ENCODE results near the gene SF1.

SF1 gene

DNA sequence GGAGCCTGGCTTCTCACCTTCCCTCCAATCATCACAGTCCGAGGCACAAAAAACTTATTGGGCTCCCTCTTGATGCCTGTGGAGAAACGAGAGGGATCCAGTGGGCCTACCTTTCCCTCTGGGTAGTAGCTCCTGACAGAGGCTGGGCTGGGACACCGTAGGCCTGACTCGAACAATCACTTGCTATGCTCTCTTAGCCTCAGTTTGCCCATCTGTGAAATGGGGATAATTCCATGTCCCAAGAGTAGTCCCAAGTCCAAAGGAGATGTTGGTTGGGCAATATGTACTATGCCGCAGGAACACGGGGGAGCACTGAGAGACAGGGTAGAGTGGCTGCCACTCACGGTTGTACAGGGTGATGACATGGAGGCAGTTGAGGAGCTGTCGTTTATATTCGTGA is 26.8 kb downstream of the SF1 start:
- Histone ChIP-seq H3K4me2 (ENCODE audit: low read length) (no peak overlapping the region), H3K9me3 (ENCODE audit: insufficient read depth, low read length) (no peaks in the 10 kb centered on the region), H3K79me2 (ENCODE audit: low read length) (no peaks in the 10 kb centered on the region), H3K4me3 (ENCODE audit: low read length) (no peak overlapping the region), H3K27ac (ENCODE audit: low read length) (no peak overlapping the region), H2AFZ (ENCODE audit: low read depth, low read length) (no peak overlapping the region), H3K27me3 (ENCODE audit: low read depth, low read length) (no peaks in the 10 kb centered on the region), H3K9ac (ENCODE audit: low read length) (no peak overlapping the region), H4K20me1 (ENCODE audit: insufficient read depth, low read length) (no peaks in the 10 kb centered on the region), H3K4me1 (ENCODE audit: low read length) (peaks cover 21% of the 10 kb centered on the region), H3K36me3 (replicated peaks; ENCODE audit: low read depth, low read length) (peaks cover 3% of the 10 kb centered on the region)
- TF ChIP-seq EZH2phosphoT487 (IDR thresholded peaks at IDR 0.05; ENCODE audit: low read depth) = no peak
- TF ChIP-seq, protein P1, sequence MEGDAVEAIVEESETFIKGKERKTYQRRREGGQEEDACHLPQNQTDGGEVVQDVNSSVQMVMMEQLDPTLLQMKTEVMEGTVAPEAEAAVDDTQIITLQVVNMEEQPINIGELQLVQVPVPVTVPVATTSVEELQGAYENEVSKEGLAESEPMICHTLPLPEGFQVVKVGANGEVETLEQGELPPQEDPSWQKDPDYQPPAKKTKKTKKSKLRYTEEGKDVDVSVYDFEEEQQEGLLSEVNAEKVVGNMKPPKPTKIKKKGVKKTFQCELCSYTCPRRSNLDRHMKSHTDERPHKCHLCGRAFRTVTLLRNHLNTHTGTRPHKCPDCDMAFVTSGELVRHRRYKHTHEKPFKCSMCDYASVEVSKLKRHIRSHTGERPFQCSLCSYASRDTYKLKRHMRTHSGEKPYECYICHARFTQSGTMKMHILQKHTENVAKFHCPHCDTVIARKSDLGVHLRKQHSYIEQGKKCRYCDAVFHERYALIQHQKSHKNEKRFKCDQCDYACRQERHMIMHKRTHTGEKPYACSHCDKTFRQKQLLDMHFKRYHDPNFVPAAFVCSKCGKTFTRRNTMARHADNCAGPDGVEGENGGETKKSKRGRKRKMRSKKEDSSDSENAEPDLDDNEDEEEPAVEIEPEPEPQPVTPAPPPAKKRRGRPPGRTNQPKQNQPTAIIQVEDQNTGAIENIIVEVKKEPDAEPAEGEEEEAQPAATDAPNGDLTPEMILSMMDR (IDR thresholded peaks at IDR 0.05; ENCODE audit: low read depth, low read length) = no peak

DNA sequence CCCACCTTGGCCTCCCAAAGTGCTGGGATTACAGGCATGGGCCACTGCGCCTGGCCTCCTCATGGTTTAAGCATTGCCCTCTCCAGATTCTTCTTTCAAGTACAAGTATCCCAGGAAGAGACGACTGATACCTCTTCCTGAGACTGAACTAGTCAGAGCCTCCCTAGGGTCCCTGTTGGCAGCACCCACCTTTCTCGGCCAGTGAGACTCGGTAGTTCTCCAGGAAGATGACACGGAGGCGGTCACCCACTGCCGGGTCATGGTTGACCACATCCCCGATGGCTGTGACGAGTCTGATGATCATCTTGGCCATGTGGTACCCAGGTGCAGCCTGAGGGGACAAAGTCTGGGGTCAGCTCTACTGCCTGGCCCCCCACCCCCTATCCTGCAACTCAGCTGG is 27.2 kb downstream of the SF1 start:
- no peak overlapping the region for H3K4me2 ChIP-seq (ENCODE audit: low read length)
- H3K4me1 ChIP-seq (ENCODE audit: low read length) = peaks cover 26% of the 10 kb centered on the region
- TF ChIP-seq, protein P1 (IDR thresholded peaks at IDR 0.05; ENCODE audit: low read depth, low read length) = no peak
- TF ChIP-seq EZH2phosphoT487 (IDR thresholded peaks at IDR 0.05; ENCODE audit: low read depth) = no peak
- no peak overlapping the region for H3K4me3 ChIP-seq (ENCODE audit: low read length)
- H4K20me1 ChIP-seq (ENCODE audit: insufficient read depth, low read length) = no peaks in the 10 kb centered on the region
- no peak overlapping the region for H3K9ac ChIP-seq (ENCODE audit: low read length)
- peaks cover 3% of the 10 kb centered on the region for H3K36me3 ChIP-seq (replicated peaks; ENCODE audit: low read depth, low read length)
- no peaks in the 10 kb centered on the region for H3K9me3 ChIP-seq (ENCODE audit: insufficient read depth, low read length)
- no peaks in the 10 kb centered on the region for H3K79me2 ChIP-seq (ENCODE audit: low read length)
- H3K27ac ChIP-seq (ENCODE audit: low read length) = no peak overlapping the region
- no peaks in the 10 kb centered on the region for H3K27me3 ChIP-seq (ENCODE audit: low read depth, low read length)
- no peak overlapping the region for H2AFZ ChIP-seq (ENCODE audit: low read depth, low read length)

DNA sequence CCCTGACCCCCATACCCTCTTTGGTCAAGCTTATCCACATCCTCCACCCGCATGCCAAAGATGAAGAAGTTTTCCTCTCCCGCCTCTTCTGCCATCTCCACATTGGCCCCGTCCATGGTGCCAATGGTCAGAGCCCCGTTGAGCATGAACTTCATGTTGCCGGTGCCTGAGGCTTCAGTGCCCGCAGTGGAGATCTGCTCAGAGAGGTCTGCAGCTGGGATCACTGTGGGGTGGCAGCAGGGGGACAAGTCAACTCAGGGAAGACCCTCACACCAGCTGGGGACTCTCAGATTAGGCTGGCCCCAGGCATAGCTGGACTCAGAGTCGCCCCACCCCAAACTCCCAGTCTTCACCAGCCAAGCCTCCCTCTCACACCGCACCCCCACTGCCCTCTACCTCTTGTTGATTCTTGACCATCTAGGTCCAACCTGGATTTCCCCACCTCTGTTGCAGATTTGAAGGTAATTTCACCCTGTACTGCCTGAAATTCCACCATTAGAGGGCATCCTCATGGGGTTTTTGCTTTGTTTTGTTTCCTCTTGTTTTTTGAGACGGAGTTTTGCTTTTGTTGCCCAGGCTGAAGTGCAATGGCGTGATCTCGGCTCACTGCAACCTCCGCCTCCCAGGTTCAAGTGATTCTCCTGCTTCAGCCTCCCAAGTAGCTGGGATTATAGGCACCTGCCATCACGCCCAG is 27.8 kb downstream of the SF1 start:
- Histone ChIP-seq H3K27ac (ENCODE audit: low read length) (no peak overlapping the region), H3K4me3 (ENCODE audit: low read length) (no peak overlapping the region), H3K4me2 (ENCODE audit: low read length) (no peak overlapping the region), H3K79me2 (ENCODE audit: low read length) (no peaks in the 10 kb centered on the region), H3K9ac (ENCODE audit: low read length) (no peak overlapping the region), H3K4me1 (ENCODE audit: low read length) (peaks cover 28% of the 10 kb centered on the region), H2AFZ (ENCODE audit: low read depth, low read length) (no peak overlapping the region), H3K9me3 (ENCODE audit: insufficient read depth, low read length) (no peaks in the 10 kb centered on the region), H3K27me3 (ENCODE audit: low read depth, low read length) (no peaks in the 10 kb centered on the region), H3K36me3 (replicated peaks; ENCODE audit: low read depth, low read length) (peaks cover 3% of the 10 kb centered on the region), H4K20me1 (ENCODE audit: insufficient read depth, low read length) (no peaks in the 10 kb centered on the region)
- TF ChIP-seq, protein P1 (IDR thresholded peaks at IDR 0.05; ENCODE audit: low read depth, low read length) = peak; percentile 32
- TF ChIP-seq EZH2phosphoT487 (IDR thresholded peaks at IDR 0.05; ENCODE audit: low read depth) = no peak

DNA sequence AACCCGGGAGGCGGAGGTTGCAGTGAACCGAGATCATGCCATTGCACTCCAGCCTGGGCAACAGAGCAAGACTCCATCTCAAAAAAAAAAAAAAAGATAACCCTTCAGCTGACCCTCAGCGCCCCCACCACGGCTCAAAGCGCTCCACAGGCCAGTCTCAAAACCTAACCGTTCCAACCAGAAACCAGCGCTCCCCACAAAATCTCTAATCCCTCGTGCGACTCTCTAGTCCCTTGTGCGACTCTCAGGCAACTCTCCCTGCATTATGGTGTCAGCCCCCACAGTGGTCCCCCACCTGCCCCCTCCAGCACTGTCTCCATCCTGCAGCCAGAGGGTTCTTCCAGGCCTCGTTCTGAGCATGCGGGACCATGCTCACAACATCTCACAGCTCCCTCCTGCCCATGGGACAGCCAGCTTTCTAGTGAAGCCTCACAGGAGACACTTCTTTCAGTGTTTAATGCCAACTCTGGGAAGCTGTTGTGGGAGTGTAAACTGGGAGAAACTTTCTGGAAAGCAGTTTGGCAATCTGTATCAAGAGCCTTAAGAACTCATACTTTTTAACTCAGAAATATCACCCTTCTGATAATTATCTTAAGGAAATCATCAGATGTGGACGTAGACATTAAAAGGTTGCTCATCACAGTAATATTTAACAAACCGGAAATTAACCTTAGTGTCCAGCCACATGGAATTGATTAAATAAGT is 30.2 kb downstream of the SF1 start:
- H3K27me3 ChIP-seq (ENCODE audit: low read depth, low read length) = no peaks in the 10 kb centered on the region
- H3K4me3 ChIP-seq (ENCODE audit: low read length) = no peak overlapping the region
- H4K20me1 ChIP-seq (ENCODE audit: insufficient read depth, low read length) = no peaks in the 10 kb centered on the region
- no peak for TF ChIP-seq EZH2phosphoT487 (IDR thresholded peaks at IDR 0.05; ENCODE audit: low read depth)
- TF ChIP-seq, protein P1 (IDR thresholded peaks at IDR 0.05; ENCODE audit: low read depth, low read length) = no peak
- no peak overlapping the region for H3K27ac ChIP-seq (ENCODE audit: low read length)
- H3K79me2 ChIP-seq (ENCODE audit: low read length) = no peaks in the 10 kb centered on the region
- H2AFZ ChIP-seq (ENCODE audit: low read depth, low read length) = no peak overlapping the region
- peaks cover 3% of the 10 kb centered on the region for H3K36me3 ChIP-seq (replicated peaks; ENCODE audit: low read depth, low read length)
- no peak overlapping the region for H3K9ac ChIP-seq (ENCODE audit: low read length)
- peaks cover 35% of the 10 kb centered on the region for H3K4me1 ChIP-seq (ENCODE audit: low read length)
- no peak overlapping the region for H3K4me2 ChIP-seq (ENCODE audit: low read length)
- H3K9me3 ChIP-seq (ENCODE audit: insufficient read depth, low read length) = no peaks in the 10 kb centered on the region

Measured in OCI-LY3 (cell line).